Posterior cingulate gyrus (tissue), 11 donors: ENCODE results near the gene NUFIP2.

Experiments
- DNase-seq, 10 donors: peaks; one replicate each; pipeline versions ENCODE4 v3.0.0 to v3.0.0-alpha.2; 2020 to 2021; ENCODE audit warnings: mixed read lengths in 3 of 10
- intact Hi-C: fragments of 100-400 bp; cut with DNase I; formaldehyde crosslinking; loops from one replicate; pipeline ENCODE4 v1.15.1; 2023

Gene NUFIP2

DNA sequence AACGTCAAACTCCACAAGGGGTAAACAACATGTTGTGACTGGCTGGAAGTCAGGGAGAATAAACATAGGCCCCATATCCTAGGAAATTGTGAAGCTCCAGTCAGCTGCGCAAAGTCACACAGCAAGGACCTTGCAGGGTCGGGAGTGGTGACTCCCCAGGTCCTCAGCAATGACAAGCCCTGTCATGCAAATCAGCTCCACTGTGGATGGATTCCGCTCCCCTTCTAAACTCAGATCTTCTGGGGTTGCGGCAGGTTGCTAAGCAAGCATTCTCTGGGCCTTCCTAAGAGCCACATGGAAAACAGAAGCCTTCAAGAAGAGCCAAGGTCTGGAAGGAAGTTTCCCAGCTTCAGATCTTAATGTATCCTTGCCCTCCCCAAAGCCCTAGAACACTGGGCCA lies 84.9 kb downstream of the NUFIP2 start:
- no peak for DNase-seq
- intact Hi-C loops: no loop called here

DNA sequence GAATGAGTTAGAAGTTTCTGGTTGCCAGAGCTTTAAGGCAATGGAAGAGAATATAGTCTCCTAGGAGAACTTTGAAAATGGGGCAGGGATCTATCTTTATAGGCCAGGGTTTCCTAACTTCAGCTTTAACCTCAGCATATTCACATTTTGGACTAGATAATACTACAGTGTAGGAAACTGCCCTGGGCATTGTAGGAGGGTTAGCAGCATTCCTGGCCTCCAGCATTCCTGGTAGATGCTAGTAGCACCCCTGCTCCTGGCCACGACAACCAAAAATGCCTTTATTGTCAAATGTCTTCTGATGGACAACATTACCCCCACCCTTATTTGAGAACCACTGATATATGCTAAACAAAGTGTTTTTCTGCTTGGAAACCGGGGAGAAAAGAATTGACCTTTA lies 86.0 kb downstream of the NUFIP2 start:
- intact Hi-C loops: no loop called here
- DNase-seq: peak in 1 of 10 donors; percentile 10
